NCI-H526 (cell line): ENCODE results near the gene LMCD1.
A peak's percentile ranks its signal among the peaks of the same experiment; 100 is the strongest.

ENCODE experiments used
- DNase-seq, 2 experiments: peaks; one replicate each; lab custom pipeline; 2025; lab: John Stamatoyannopoulos, UW

Gene LMCD1

GRCh38 chr3:8501371-8502131, at the start of gene LMCD1:
LMCD1 (plus strand) TSS chr3:8501823; CDS start chr3:8501939, 116 bp downstream.
- peak; percentile 84 to 97 for DNase-seq

- no peak for DNase-seq
Observed at GRCh38 chr3:8452112-8452511, 49.5 kb upstream of the LMCD1 start.

- DNase-seq, result no peak
Observed at GRCh38 chr3:8453153-8453552, 48.5 kb upstream of the LMCD1 start.

GRCh38 chr3:8455526-8456411, 45.9 kb upstream of the LMCD1 start:
- no peak for DNase-seq

GRCh38 chr3:8456412-8456811, 45.2 kb upstream of the LMCD1 start:
- no peak for DNase-seq

- DNase-seq, result no peak
Observed at GRCh38 chr3:8457039-8457438, 44.6 kb upstream of the LMCD1 start.

- DNase-seq, result no peak
Observed at GRCh38 chr3:8458238-8458661, 43.4 kb upstream of the LMCD1 start.

- no peak for DNase-seq
Observed at GRCh38 chr3:8458711-8459110, 42.9 kb upstream of the LMCD1 start.

- DNase-seq, result no peak
Observed at GRCh38 chr3:8460050-8460708, 41.4 kb upstream of the LMCD1 start.

GRCh38 chr3:8460815-8461456, 40.7 kb upstream of the LMCD1 start:
- DNase-seq, result no peak

GRCh38 chr3:8464668-8465067, 37.0 kb upstream of the LMCD1 start:
- no peak for DNase-seq

GRCh38 chr3:8466526-8466925, 35.1 kb upstream of the LMCD1 start:
- no peak for DNase-seq

GRCh38 chr3:8470801-8471200, 30.8 kb upstream of the LMCD1 start:
- DNase-seq, result no peak

GRCh38 chr3:8472549-8472948, 29.1 kb upstream of the LMCD1 start:
- peak in 1 of 2 experiments; percentile 1 for DNase-seq

- no peak for DNase-seq
Observed at GRCh38 chr3:8473029-8473428, 28.6 kb upstream of the LMCD1 start.

- no peak for DNase-seq
Observed at GRCh38 chr3:8473990-8474389, 27.6 kb upstream of the LMCD1 start.

- no peak for DNase-seq
Observed at GRCh38 chr3:8474991-8475390, 26.6 kb upstream of the LMCD1 start.

- no peak for DNase-seq
Observed at GRCh38 chr3:8480699-8481098, 20.9 kb upstream of the LMCD1 start.

- DNase-seq, result no peak
Observed at GRCh38 chr3:8481380-8481779, 20.2 kb upstream of the LMCD1 start.

- DNase-seq, result no peak
Observed at GRCh38 chr3:8482263-8482662, 19.4 kb upstream of the LMCD1 start.

- DNase-seq, result no peak
Observed at GRCh38 chr3:8482960-8483665, 18.5 kb upstream of the LMCD1 start.
